DMS114 treated with DMSO at 0.1 percent for 48 hours (cell line): Measurements from ENCODE around the gene DOLPP1.
A peak's percentile ranks its signal among the peaks of the same experiment; 100 is the strongest.
"Not testable (repeated sequence)": the region's sequence is repeated elsewhere in the genome, so short reads cannot be mapped to it uniquely, and the experiment has no call there.

Experiments
- DNase-seq: peaks from one replicate; lab custom pipeline; 2025; ENCODE audit not compliant: unreplicated experiment; lab: John Stamatoyannopoulos, UW

Gene DOLPP1

DNA sequence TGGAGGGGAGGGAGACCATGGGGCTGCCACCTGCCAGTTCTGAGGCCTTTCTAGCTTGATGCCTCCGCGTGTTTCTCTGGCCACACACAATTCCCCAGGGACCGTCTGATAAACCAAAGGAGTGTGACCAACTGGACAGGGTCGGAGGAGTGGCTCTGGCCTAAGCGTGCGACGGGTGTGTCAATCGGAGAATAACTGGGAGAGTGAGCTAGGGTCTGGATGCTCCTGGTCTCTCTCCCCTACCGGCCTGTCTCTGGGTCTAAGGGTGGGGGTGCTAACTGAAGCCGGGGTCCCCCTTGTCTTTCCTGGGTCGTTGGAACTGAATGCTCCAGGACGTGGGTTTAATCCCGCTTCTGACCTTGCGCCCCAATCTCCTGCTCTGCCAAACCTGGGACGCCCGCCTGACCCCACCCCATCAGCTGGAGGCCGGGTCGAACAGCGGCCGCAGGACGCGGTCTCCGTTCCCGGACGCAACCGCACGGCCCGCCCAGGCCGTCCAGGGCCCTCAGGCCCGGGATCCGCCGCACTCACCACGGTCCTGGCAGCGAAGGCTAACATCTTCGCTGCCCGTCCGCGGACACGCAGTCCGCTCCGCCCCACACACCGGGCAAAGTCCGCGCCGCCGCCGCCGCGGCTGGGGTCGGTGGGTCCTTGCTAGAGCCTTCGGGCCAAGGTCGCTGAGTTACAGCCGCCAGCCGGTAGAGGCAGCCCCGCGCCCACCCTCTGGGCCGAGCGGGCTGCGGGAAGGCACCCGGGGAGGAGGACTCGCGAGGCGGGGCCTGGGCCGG lies 29.2 kb downstream of the DOLPP1 start:
- DNase-seq: no peak

DNA sequence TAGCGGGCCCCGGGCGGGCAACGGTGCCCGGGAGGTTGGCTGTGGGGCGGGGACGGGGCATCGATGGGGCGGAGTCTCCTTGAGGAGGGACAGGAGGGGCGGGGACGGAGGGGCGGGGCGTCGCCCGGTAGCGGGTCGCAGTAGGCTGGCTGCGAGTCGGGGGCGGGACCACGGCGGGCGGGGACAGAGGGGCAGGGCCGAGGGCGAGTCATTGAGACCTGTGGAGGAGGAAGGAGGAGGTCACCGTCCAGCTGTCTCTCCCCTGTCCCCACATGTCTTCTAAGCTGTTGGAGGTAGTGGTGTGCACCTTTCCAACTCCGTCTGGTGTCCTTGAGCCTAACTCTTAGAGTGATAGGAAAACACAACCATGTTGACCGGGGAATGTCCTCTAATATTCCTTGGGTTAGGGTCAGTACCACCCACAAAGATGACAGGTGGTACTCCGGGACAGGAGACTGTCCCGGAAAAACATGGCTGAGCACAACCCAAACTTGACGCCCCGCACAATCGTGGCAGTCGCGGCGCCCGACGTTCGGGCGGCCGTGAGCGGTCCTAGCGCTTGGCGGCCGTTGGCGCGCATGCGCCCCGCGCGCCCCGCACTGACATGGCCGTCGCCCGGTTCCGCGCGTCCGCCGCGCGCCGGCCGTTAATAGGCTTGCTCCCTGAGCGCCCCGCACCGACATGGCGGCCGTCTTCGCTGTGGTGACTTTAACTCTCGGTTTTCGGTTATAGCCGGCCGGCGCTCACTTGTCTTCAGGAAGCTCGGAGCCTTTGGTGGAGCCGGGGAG lies 30.0 kb downstream of the DOLPP1 start, which contains the start of the genes CRAT and PTPA:
CRAT (minus strand) TSS at position 54 of the 788 bp plus-strand sequence. CDS start 284 bp downstream, outside the sequence.
PTPA (plus strand) TSS at position 676 of the 788 bp plus-strand sequence. CDS start 186 bp downstream, outside the sequence.
- DNase-seq: peak; percentile 67

DNA sequence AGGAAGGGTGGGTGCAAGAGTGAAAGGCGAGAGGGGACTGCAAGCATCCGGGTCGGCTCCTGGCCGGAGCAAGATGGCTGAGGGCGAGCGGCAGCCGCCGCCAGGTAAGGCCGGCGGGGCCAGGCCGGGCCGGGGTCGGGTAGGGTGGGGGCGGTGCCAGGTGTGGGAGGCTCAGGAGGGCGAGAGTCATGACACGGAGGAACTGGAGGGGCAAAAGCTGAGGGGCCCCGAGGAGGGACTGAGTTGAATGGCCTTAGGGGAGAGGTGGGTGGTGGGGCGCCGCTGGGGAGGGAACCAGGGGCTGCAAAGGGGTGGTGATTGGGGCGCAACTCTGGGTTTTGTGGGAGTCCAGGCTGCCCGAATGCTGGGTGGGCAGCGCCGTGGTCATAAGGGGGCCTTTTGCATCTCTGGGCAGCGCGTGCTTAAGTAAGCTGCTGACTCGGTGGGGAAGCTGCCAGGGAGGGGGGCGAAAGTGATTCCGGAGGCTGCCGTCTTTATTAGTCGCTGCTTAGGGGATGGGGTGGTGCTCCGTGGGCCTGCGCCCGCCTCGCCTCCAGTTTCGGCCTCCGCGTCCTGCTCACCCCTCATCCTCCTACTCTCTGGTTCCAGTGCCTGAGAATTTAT lies 30.7 kb downstream of the DOLPP1 start:
- DNase-seq: no peak

DNA sequence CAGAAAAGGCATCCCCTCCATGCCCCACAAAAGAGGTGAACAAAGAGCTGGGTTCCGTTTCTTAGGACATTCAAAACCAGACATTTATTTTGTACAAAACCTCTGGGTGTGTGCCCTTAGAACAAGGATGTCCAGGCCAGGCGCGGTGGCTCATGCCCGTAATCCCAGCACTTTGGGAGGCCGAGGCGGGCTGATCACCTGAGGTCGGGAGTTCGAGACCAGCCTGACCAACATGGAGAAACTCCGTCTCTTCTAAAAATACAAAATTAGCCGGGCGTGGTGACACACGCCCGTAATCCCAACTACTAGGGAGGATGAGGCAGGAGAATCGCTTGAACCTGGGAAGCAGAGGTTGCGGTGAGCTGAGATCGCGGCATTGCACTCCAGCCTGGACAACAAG lies 31.6 kb downstream of the DOLPP1 start:
- not testable (repeated sequence) for DNase-seq

DNA sequence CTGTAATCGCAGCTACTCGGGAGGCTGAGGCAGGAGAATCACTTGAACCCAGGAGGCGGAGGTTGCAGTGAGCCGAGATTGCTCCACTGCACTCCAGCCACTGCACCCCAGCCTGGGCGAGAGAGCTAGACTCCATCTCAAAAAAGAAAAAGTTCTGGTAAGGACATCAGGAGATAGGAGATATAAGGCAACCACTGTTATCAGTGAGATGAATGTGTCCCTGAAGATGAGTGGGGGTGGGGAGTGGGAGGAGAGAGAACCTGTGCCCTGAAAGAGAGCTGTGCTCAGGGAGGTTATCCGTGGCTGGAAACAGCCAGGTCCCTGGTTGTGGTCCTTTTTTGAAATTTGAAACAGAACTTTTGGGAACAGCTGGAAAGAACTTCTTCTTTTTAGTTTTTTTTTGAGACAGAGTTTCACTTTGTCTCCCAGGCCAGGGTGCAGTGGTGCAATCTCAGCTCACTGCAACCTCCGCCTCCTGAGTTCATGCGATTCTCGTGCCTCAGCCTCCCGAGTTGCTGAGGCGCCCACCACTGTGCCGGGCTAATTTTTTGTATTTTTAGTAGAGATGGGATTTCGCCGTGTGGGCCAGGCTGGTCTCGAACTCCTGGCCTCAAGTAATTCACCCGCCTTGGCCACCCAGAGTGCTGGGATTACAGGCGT lies 32.9 kb downstream of the DOLPP1 start:
- no peak for DNase-seq

DNA sequence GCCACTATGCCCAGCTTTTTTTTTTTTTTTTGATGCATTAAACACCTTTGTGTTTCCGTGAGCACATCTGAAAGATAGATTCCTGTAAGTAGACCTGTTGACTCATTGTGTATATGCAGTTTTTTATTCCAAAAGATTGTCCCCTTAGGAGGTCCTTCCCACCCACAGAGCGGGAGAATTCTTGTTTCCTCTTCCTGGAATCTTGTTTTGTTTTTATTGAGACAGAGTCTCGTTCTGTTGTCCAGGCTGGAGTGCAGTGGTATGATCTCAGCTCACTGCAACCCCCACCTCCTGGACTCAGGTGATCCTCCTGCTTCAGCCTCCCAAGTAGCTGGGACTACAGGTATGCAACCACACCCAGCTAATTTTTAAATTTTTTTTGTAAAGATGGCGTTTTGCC lies 37.9 kb downstream of the DOLPP1 start:
- no peak for DNase-seq

DNA sequence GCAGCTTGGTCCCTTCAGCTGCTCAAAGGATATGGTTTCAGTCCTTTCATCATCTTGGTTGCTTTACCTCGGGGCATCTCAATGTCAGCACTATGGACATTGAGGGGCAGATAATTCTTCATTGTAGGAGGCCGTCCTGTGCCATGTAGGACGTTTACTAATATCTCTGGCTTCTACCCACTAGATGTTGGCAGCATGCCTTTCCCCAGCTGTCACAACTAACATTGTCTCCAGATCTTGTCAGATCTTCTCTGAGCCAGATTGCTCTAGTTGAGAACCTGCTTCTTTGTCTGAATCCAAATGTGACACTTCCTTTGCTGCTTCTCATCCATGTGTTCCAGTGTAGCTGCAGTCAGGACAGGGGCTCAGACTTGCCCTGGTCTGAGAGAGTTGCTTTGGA lies 40.6 kb downstream of the DOLPP1 start:
- DNase-seq: no peak

DNA sequence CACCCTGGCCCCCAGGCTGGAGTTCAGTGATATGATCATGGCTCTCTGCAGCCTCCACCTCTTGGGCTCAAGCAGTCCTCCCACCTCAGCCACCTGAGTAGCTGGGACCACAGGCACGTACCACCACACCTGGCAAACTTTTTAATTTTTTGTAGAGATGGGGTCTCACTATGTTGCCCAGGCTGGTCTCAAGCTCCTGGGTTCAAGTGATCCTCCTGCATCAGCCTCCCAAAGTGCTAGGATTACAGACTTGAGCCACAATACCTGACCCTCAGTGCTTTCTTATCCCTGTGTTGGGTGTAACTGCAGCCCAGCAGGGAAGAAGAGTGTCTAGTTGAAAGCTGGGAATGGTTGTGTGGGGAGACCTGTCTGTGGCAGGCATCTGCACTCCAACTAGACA lies 41.2 kb downstream of the DOLPP1 start:
- no peak for DNase-seq

DNA sequence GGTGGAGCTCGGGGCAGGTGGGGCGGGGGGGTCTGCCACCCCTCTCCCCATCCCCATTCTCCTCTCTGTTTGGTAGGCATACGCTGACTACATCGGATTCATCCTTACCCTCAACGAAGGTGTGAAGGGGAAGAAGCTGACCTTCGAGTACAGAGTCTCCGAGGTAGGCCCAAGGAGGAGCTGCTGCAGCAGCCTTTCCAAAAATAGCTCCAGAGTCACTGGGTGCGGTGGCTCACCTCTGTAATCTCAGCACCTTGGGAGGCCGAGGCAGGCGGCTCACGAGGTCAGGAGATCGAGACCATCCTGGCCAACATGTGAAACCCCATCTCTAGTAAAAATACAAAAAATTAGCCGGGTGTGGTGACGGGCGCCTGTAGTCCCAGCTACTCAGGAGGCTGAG lies 42.1 kb downstream of the DOLPP1 start:
- DNase-seq: not testable (repeated sequence)

DNA sequence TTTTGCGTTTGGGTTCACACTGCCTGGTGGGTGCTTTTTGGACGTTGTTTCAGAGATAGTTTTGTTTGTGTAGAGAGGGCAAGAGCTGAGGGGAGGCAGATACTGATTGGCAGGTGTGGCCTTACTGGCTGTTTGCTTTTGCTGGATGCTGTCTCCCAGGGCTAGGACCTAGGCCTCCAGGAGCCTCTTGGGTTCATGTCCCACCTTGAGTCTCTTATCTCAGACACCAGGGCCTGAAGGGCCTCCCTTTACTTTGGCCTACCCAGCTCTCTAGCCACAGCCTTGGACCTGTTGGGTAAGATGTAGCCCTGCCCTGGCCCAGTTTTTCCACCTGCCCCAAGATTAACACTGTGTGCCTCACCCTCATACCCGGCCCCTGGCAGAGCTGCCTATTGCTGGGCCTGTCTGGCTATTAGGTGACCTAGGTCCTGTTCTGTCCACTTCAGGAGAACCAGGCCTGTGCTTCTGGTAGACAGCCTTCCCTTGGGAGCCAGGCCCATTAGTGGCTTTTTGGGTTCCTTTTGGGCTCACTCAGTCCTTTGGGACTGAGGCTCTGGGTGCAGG lies 43.7 kb downstream of the DOLPP1 start:
- no peak for DNase-seq

DNA sequence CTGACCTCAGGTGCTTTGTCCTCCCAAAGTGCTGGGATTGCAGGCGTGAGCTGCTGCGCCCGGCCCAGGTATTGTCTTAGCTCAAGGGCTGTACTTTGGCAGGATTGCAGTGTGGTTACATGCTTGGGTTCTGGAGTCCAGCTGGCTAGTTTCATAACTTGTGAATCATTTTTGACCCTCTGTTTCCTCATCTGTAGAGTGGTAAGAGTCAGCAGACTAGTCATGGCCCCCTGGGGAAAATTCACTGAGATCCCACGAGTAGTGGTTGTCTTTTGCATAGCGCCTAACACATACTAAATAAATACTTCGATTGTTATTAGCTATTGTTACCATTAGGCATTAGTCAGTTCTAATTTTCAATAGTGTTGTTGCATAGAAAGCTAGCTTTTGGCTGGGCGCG lies 44.6 kb downstream of the DOLPP1 start:
- no peak for DNase-seq

DNA sequence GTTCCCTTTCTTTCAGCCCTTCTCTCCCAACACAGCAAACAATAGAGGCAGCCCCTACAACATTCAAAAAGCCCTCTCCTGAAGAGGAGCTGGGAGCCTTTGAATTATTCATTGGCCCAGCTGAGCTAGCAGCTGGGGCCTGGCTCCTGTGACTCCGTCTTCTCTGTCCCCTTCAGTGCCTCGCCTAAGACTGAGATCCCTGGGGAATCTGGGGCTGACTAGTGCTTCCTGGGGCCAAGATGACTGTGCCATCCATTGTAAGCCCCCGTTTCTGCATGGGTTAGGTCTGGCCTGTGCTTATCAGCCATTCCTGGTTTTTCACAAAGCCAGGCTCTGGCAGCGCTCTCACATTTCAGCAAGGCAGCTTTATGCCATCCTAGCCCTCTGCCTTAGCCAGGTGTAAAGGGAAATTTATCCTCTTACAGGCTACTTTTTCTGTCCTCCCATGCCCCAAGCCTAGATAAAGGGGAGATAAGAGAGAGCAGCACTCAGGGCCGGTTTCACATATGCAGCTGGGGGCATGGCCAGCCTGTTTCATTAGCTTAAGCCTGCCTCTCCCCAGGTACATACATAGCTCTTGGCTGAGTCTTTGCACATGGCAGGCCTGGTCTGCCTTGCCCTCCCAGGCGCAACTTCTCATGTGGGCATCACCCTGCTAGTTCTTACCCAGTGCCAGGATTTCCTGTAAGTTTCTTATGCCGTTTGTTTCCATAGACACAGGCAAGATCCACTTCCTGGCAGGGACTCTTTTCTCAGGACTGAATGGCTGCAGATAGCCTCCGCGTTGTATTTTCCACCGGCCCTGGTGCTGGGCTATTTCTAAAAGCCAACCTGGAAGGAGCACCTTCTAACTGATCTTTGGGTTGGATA lies 46.1 kb downstream of the DOLPP1 start:
- DNase-seq: no peak

DNA sequence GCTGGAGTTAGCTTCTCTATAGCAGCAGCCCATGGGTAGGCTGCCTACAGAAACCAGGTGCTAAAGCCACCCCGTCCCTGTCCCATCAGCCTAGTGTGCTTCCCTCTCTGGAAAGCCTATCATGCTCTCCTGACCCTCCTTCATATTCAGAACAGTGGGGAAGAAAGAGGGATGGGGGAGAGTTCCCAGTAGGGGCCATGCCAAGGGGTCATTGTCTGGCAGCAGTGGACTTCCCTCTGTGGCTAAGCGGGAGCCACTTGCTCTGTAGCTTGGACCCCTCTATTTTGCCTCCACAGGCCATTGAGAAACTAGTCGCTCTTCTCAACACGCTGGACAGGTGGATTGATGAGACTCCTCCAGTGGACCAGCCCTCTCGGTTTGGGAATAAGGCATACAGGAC lies 47.8 kb downstream of the DOLPP1 start:
- DNase-seq: no peak

DNA sequence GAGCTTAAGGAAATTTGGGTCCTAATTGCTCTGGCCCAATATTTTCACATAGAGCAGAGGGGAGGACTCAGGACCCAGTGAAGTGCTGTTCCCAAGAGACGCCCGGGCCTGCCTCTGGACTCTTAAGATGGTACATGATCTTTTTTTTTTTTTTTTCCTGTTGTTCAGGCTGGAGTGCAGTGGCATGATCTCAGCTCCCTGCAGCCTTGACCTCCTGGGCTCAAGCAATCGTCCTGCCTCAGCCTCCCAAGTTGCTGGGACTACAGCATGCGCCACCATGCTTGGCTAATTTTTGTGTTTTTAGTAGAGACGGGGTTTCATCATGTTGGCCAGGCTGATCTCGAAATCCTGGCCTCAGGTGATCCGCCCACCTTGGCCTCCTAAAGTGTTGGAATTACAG lies 49.4 kb downstream of the DOLPP1 start:
- not testable (repeated sequence) for DNase-seq

DNA sequence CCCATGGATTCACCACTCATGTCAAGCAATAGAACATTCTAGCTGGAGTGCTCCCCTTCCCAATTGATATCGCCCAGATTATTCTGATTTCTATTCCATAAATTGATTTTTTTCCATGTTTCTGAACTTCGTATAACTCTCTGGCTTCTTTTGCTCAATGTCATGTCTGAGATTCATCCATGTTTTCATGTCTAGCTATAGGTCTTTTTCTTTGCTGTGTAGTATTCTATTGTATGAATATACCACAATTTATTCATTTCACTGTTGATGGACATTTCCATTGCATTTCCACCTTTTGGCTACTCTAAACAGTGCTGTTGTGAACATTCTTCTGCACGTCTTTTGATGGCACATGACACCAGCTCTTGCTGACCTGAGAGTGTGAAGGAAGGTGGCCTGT lies 49.9 kb downstream of the DOLPP1 start:
- DNase-seq: no peak

DNA sequence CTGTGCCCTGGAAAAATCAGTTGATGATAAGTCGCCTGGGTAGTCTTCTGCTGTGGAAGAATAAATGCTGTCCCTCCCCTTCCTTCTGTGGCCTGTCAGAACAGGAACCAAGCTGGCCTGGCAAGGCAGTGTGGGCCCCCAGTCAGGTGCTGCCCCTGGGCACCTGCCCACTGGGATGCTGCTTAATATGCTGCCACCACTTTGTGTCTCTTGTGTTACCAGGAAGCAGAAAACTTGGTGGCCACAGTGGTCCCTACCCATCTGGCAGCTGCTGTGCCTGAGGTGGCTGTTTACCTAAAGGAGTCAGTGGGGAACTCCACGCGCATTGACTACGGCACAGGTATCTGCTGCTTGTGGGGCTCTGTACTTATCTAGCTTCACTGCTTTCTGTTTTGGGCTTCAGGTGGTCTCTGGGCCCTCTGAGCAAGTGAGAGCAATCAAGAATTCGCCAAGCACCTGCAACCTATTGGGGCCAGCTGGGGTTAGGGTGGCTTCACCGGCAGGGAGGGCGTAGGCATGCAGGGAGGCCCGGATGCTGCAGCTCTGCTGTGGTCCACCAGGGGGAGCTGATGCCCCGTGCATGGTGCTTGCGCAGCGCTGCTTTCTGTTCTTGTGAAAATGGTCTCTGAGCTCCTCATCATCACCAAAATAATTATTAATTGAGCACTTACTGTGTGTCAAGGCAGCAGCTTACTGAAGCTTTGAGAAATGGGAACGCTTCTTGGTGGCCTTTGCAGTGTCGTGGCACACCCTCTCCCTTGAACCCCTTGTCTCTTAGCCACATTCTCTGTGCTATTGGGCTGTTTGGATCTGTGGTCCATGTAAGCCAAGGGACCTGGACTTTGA lies 50.6 kb downstream of the DOLPP1 start:
- DNase-seq: peak; percentile 29

DNA sequence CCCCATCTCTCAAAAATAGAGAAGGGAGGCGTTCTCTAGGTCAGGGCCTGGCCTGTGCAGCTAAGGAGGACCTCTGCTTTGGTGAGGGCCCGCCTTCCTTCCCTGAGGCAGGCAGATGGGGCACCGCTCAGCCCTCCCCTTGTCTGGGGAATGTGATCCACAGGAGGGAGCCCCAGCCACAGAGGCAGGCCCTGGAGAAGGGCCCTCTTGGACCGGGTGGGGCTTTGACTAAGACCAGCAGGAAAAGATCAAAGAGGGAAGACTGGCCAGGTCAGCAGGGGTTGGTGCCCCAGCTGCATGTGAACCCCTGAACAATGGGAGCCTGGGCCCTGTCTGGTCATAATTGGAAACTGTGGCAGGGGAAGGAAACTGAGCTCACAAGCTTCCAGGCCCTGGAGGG lies 52.2 kb downstream of the DOLPP1 start:
- no peak for DNase-seq

DNA sequence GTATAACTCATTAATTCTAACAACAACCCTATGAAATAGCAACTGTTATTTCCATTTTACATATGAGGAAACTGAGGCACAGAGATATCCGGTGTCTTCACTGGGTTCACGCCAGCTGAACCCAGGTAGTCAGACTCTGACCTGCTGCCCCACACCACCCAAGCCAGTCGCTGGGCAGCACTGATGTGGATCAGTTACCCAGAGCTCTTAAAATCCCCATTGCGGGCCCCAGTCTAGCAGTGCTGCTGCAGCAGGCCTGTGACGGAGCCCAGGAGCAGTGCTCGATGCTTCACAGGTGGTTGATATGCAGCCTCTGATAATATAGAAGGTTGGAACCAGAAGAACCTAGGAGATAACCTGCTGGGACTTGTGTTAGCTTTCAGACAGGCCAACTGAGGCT lies 54.6 kb downstream of the DOLPP1 start:
- no peak for DNase-seq

DNA sequence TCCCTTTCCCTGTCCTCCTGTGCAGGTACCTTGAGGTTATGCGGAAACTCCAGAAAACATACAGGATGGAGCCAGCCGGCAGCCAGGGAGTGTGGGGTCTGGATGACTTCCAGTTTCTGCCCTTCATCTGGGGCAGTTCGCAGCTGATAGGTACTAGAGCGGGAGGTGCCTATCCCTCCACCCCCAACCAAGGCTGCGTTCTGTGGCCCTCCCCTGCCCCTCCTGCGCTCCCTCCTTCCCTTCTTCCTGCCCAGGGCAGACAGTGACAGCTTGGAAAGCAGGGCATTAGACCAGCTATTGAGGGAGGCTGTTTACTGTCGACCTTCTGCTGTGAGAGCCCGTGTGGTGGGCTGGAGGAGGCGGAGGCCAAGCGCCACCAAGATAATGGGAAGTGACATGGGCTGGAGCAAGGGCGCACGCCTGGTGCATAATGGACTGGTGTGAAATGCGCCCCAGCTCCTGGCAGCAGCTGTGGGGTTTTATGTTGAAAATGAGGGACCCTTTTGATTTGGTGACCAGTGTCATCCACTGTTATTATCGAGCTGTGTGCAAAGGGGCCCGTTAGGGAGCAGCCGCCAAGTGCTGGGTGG lies 55.6 kb downstream of the DOLPP1 start:
- DNase-seq: no peak
